SK-N-SH (cell line): ENCODE data around the gene SSTR1. TPM values are rescaled to one million over a fixed set of nuclear protein-coding genes. Genes with fewer than 3 reads are reported as not detected.
A peak's percentile ranks its signal among the peaks of the same experiment; 100 is the strongest.

Experiments
- CTCF ChIA-PET: fragments of 300-600, 350-600 bp; formaldehyde crosslinking; extraction: SDS; loops from one replicate; lab custom pipeline; 2021; lab: Yijun Ruan, JAX
- POLR2A ChIA-PET: fragments of 350-600 bp; sonication (Branson Sonifier 250); formaldehyde crosslinking; extraction: SDS; loops from one replicate; lab custom pipeline; 2020; ENCODE audit warnings: antibody characterized with exemption, inconsistent platforms; lab: Yijun Ruan, JAX
- DNase-seq: peaks from one replicate; pipeline ENCODE4 v3.0.0; 2012
- H2AFZ ChIP-seq: fragments of 200-600 bp; sonication (generic); 2 replicates; pipeline ENCODE4 v1.8.1; 2016; ENCODE audit warnings: antibody characterized with exemption, mild to moderate bottlenecking, low read depth
- H3F3A ChIP-seq: fragments of 200-600 bp; sonication (generic); replicated peaks from 2 replicates; pipeline ENCODE3; 2016; ENCODE audit warnings: antibody characterized with exemption, mild to moderate bottlenecking; ENCODE audit not compliant: insufficient read depth
- H3K27ac ChIP-seq, 2 experiments: fragments of 200-500 bp in 1 of 2; fragments of 200-600 bp in 1 of 2; sonication (Bioruptor generic) in 1 of 2; sonication (generic), shearing (Covaris generic) in 1 of 2; 2 replicates each; pipeline versions ENCODE4 v1.5.1 to v1.6.1; 2014 to 2016; ENCODE audit warnings: low read depth in 2 of 2, inconsistent platforms in 1 of 2, low read length in 1 of 2, mild to moderate bottlenecking in 1 of 2, mixed read lengths in 1 of 2
- H3K27me3 ChIP-seq: fragments of 200-600 bp; sonication (generic), shearing (Covaris generic); 2 replicates; pipeline ENCODE4 v1.6.1; 2016; ENCODE audit warnings: mixed run types; ENCODE audit not compliant: insufficient read depth
- H3K36me3 ChIP-seq, 2 experiments: fragments of 200-500 bp in 1 of 2; fragments of 200-600 bp in 1 of 2; sonication (Bioruptor generic) in 1 of 2; sonication (generic) in 1 of 2; replicated peaks in 1 of 2; 2 replicates each; pipeline versions ENCODE3 to v1.5.1; 2014 to 2016; ENCODE audit warnings: low read length in 1 of 2, mild to moderate bottlenecking in 1 of 2; ENCODE audit not compliant: insufficient read depth in 2 of 2, control insufficient read depth in 1 of 2
- H3K4me1 ChIP-seq, 2 experiments: fragments of 200-500 bp in 1 of 2; fragments of 200-600 bp in 1 of 2; sonication (Bioruptor generic) in 1 of 2; sonication (generic), shearing (Covaris generic) in 1 of 2; 2 replicates each; pipeline versions ENCODE4 v1.5.1 to v1.6.1; 2014 to 2016; ENCODE audit warnings: low read depth in 1 of 2, low read length in 1 of 2, mixed run types in 1 of 2; ENCODE audit not compliant: insufficient read depth in 2 of 2, control insufficient read depth in 1 of 2
- H3K4me2 ChIP-seq: fragments of 200-600 bp; sonication (generic), shearing (Covaris generic); 2 replicates; pipeline ENCODE4 v1.6.1; 2017; ENCODE audit warnings: mixed run types
- H3K4me3 ChIP-seq, 2 experiments: fragments of 200-500 bp in 1 of 2; fragments of 200-600 bp in 1 of 2; sonication (Bioruptor generic) in 1 of 2; sonication (generic), shearing (Covaris generic) in 1 of 2; 2 replicates each; pipeline versions ENCODE4 v1.5.1 to v1.8.1; 2014 to 2016; ENCODE audit warnings: low read depth in 2 of 2, inconsistent platforms in 1 of 2, low read length in 1 of 2, mild to moderate bottlenecking in 1 of 2, mixed read lengths in 1 of 2, moderate library complexity in 1 of 2
- H3K79me2 ChIP-seq: fragments of 200-600 bp; sonication (generic); 2 replicates; pipeline ENCODE4 v1.8.1; 2017; ENCODE audit warnings: mild to moderate bottlenecking; ENCODE audit not compliant: insufficient read depth
- H3K9ac ChIP-seq: fragments of 200-600 bp; sonication (generic); 2 replicates; pipeline ENCODE4 v1.6.1; 2017; ENCODE audit warnings: mixed run types
- H3K9me2 ChIP-seq: fragments of 200-600 bp; sonication (generic); 2 replicates; pipeline ENCODE4 v1.6.1; 2017; ENCODE audit warnings: mixed run types
- H3K9me3 ChIP-seq: fragments of 200-600 bp; sonication (generic); 2 replicates; pipeline ENCODE4 v1.6.1; 2017; ENCODE audit warnings: mixed run types, mild to moderate bottlenecking, moderate library complexity
- H4K20me1 ChIP-seq: fragments of 200-600 bp; sonication (generic); 2 replicates; pipeline ENCODE4 v1.6.1; 2017; ENCODE audit warnings: mild to moderate bottlenecking, mixed run types; ENCODE audit not compliant: insufficient read depth
- CHD2 ChIP-seq: fragments of 150-350 bp; IDR thresholded peaks from 2 replicates; pipeline ENCODE4 v1.6.1; 2018; ENCODE audit warnings: low read length; ENCODE audit not compliant: partially characterized antibody
- CTCF ChIP-seq: fragments of 200-600 bp; sonication (generic); IDR thresholded peaks from 2 replicates; pipeline ENCODE4 v1.6.1; 2017; ENCODE audit warnings: antibody characterized with exemption, mild to moderate bottlenecking, moderate library complexity
- ELF1 ChIP-seq: IDR thresholded peaks from 2 replicates; pipeline ENCODE4 v1.4.0; 2012
- EP300 ChIP-seq, 2 experiments: IDR thresholded peaks; 2 replicates each; pipeline versions ENCODE4 v1.4.0 to v1.6.1; 2012; ENCODE audit warnings: borderline replicate concordance in 1 of 2, low read depth in 1 of 2, low read length in 1 of 2
- FOXJ3 ChIP-seq: sonication (generic); formaldehyde crosslinking; IDR thresholded peaks from 2 replicates; pipeline ENCODE4 v1.5.1; 2020; ENCODE audit warnings: mild to moderate bottlenecking, missing genetic modification reagents
- FOXM1 ChIP-seq: IDR thresholded peaks from 2 replicates; pipeline ENCODE4 v1.4.0; 2012; ENCODE audit warnings: low read depth, mild to moderate bottlenecking
- IRF3 ChIP-seq: fragments of 150-350 bp; IDR thresholded peaks from 2 replicates; pipeline ENCODE4 v1.6.1; 2016; ENCODE audit warnings: mild to moderate bottlenecking, low read depth, low read length
- JUND ChIP-seq: IDR thresholded peaks from 2 replicates; pipeline ENCODE4 v1.4.0; 2012
- MEF2A ChIP-seq: IDR thresholded peaks from 2 replicates; pipeline ENCODE4 v1.4.0; 2012; ENCODE audit warnings: low read depth, borderline replicate concordance
- NFIC ChIP-seq: IDR thresholded peaks from 2 replicates; pipeline ENCODE4 v1.4.0; 2012; ENCODE audit warnings: borderline replicate concordance
- NRF1 ChIP-seq: IDR thresholded peaks from 2 replicates; pipeline ENCODE4 v1.6.1; 2012; ENCODE audit warnings: low read depth, mild to moderate bottlenecking, low read length
- POLR2AphosphoS5 ChIP-seq: IDR thresholded peaks from 2 replicates; pipeline ENCODE4 v1.6.1; 2012; ENCODE audit warnings: low read depth, low read length
- SIN3A ChIP-seq: IDR thresholded peaks from 2 replicates; pipeline ENCODE4 v1.6.1; 2012; ENCODE audit warnings: low read depth, mild to moderate bottlenecking, low read length, moderate library complexity, borderline replicate concordance
- TCF12 ChIP-seq: IDR thresholded peaks from 2 replicates; pipeline ENCODE4 v1.4.0; 2012
- TEAD4 ChIP-seq: IDR thresholded peaks from 2 replicates; pipeline ENCODE4 v1.4.0; 2012; ENCODE audit warnings: mild to moderate bottlenecking, borderline replicate concordance; ENCODE audit not compliant: insufficient read depth
- YY1 ChIP-seq: IDR thresholded peaks from 2 replicates; pipeline ENCODE4 v1.4.0; 2012; ENCODE audit warnings: low read depth, mild to moderate bottlenecking
- WGBS: methylation state at CpG from one replicate; pipeline ENCODE4 v1.1.6; 2017; ENCODE audit warnings: low lambda C conversion rate; 5-methylcytosine and 5-hydroxymethylcytosine counted together
- polyA plus RNA-seq, 3 experiments: library from polyadenylated mRNA; depleted of rRNA; stranded (reverse); fragments of >200 nt; gene quantifications; 2 replicates each; pipeline ENCODE4 v1.2.3, GENCODE V29; 2012
- TF ChIP-seq, protein P1 (sequence below): IDR thresholded peaks from 2 replicates; pipeline ENCODE4 v1.4.0; 2012; ENCODE audit warnings: low read depth, borderline replicate concordance

The SSTR1 gene
- polyA plus RNA-seq, 1 of the 3 experiments (the other 2 are of a cell fraction): 0.08 TPM

DNA sequence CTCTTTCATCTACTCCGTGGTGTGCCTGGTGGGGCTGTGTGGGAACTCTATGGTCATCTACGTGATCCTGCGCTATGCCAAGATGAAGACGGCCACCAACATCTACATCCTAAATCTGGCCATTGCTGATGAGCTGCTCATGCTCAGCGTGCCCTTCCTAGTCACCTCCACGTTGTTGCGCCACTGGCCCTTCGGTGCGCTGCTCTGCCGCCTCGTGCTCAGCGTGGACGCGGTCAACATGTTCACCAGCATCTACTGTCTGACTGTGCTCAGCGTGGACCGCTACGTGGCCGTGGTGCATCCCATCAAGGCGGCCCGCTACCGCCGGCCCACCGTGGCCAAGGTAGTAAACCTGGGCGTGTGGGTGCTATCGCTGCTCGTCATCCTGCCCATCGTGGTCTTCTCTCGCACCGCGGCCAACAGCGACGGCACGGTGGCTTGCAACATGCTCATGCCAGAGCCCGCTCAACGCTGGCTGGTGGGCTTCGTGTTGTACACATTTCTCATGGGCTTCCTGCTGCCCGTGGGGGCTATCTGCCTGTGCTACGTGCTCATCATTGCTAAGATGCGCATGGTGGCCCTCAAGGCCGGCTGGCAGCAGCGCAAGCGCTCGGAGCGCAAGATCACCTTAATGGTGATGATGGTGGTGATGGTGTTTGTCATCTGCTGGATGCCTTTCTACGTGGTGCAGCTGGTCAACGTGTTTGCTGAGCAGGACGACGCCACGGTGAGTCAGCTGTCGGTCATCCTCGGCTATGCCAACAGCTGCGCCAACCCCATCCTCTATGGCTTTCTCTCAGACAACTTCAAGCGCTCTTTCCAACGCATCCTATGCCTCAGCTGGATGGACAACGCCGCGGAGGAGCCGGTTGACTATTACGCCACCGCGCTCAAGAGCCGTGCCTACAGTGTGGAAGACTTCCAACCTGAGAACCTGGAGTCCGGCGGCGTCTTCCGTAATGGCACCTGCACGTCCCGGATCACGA is 2.2 kb downstream of the SSTR1 start:
- no peak overlapping the region for H2AFZ ChIP-seq
- DNase-seq: no peak
- no peaks in the 10 kb centered on the region for H3K9me3 ChIP-seq
- H3K9me2 ChIP-seq: no peaks in the 10 kb centered on the region
- WGBS: 4% methylated on average over 5 of the region's 69 CpGs
- H3F3A ChIP-seq: peaks cover 2% of the 10 kb centered on the region
- TF ChIP-seq TEAD4 (no peak), MEF2A (no peak), JUND (no peak), ELF1 (no peak), IRF3 (no peak), TCF12 (no peak), POLR2AphosphoS5 (no peak), FOXJ3 (CRISPR knock-in tag) (no peak), FOXM1 (no peak), NFIC (no peak), EP300 (IDR thresholded peaks at IDR 0.05; ENCODE audit: borderline replicate concordance in 1 of 2, low read depth in 1 of 2, low read length in 1 of 2) (no peak), SIN3A (no peak), NRF1 (no peak), CHD2 (no peak), CTCF (no peak), YY1 (no peak)
- TF ChIP-seq, protein P1, sequence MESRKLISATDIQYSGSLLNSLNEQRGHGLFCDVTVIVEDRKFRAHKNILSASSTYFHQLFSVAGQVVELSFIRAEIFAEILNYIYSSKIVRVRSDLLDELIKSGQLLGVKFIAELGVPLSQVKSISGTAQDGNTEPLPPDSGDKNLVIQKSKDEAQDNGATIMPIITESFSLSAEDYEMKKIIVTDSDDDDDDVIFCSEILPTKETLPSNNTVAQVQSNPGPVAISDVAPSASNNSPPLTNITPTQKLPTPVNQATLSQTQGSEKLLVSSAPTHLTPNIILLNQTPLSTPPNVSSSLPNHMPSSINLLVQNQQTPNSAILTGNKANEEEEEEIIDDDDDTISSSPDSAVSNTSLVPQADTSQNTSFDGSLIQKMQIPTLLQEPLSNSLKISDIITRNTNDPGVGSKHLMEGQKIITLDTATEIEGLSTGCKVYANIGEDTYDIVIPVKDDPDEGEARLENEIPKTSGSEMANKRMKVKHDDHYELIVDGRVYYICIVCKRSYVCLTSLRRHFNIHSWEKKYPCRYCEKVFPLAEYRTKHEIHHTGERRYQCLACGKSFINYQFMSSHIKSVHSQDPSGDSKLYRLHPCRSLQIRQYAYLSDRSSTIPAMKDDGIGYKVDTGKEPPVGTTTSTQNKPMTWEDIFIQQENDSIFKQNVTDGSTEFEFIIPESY: no peak
- H3K36me3 ChIP-seq: no peaks in the 10 kb centered on the region
- H4K20me1 ChIP-seq: no peaks in the 10 kb centered on the region
- no peaks in the 10 kb centered on the region for H3K79me2 ChIP-seq
- POLR2A ChIA-PET: no interaction called here
- no peak overlapping the region for H3K27ac ChIP-seq
- CTCF ChIA-PET: no interaction called here
- H3K4me3 ChIP-seq: peak overlapping the region in 1 of 2 experiments; percentile 39; a peak in 2 of 4 replicates
- H3K4me1 ChIP-seq: no peaks in the 10 kb centered on the region
- H3K9ac ChIP-seq: no peak overlapping the region
- peak overlapping the region; percentile 50 for H3K4me2 ChIP-seq
- H3K27me3 ChIP-seq: peaks cover 17% of the 10 kb centered on the region; the same call in 1 of the 2 replicates
